GM19193 (cell line): Measurements from ENCODE around the gene PAFAH2.

Experiments
- POLR2A ChIP-seq: IDR thresholded peaks from 4 replicates; pipeline ENCODE4 v1.6.1; 2011; ENCODE audit not compliant: insufficient read depth, insufficient read length; ENCODE audit errors: extremely low read depth

PAFAH2 gene

GRCh38 chr1:25997828-25998761 is at the start of gene PAFAH2:
PAFAH2 (minus strand) TSS chr1:25998063; CDS start chr1:25990816, 7,247 bp downstream.
- peak; percentile 29 for TF ChIP-seq POLR2A

DNA sequence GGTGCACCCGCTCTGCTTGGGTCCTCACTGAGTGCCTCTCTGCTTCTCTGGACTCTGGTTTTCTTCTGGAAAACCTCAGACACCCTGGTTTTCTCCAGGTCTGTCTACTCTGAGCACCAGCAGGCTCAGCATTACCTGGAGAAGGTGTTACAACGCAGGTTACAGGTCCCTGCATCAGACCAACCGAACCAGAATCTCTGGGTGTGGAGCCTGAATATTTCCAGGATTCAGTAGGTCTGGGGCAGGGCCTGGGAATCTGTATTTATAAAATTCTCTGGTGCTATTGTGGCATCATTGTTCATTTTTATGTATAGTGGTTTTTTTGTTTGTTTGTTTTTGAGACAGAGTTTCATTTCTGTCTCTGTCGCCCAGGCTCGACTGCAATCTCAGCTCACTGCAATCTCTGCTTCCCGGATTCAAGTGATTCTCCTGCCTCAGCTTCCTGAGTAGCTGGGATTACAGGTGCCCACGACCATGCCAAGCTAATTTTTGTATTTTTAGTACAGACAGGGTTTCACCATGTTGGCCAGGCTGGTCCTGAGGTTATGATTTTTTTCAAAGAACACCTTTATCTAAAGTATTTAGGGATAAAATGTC is 49.5 kb upstream of the PAFAH2 start:
- TF ChIP-seq POLR2A: no peak

- no peak for TF ChIP-seq POLR2A
Observed at GRCh38 chr1:26046246-26047095, 48.6 kb upstream of the PAFAH2 start.

DNA sequence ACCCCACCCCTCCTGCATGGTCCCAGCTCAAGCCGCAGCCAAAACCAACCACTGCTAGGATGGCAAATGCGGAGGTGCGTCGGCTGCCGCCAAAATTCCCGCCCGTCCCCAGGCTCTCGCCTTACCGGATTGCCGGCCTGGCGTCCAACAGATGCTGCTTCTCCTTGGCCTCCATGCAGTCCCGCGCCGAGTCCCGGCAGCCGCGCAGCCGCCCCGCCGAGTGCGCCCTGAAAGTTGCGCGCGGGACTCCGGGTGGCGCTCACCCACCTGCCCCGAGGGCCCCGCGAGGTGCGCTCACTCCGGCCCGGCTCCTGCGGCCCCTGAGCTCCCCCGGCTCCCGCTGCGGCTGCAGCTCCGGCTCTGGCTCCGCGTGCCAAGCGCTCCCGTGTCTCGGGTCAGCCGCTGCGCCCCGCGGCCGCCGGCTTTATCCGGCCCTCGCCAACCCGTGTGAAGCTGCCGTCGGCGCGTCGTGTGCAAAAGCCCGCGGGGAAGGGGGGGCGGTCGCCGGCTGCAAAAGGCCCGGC is 47.9 kb upstream of the PAFAH2 start, which contains the start of gene SLC30A2:
TSS of gene SLC30A2 (minus strand) at position 397 of the 524 bp plus-strand sequence. CDS start at position 175, 222 bp downstream.
- TF ChIP-seq POLR2A: no peak

DNA sequence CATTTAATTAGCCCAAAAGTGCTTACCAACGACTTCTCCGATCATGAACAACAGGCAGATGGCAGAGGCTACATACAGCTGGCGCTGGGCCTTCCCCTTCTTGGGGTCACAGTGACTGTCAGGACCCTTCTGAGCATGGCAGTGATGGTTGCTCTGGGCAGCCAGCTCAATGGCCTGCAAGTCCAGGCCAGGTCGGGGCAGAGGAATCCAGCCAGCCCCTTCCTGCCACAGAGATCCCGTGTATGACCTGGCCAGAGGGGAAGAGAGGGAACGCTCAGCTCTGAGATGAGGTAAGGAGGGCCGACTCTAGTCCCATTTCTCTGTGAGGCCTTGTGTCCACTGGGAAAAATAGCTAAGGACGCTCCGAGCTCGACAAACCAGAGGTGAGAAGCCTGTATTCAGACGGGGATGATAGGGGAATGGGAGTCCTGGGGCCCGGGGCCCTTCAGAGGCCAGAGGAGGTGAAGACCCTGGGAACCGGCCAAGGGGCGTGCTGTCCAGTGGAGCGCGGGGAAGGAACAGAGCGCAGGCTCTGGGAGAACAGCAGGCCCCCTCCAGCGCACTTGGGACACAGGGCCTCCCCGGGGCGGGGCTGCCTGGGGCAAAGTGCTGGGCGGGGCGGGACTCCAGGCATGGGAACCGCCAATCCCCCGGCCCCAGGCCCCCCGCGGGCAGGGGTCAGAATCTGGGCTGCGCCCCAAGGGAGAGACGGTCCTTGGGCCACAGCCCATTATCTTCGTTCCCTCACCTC is 47.3 kb upstream of the PAFAH2 start:
- TF ChIP-seq POLR2A: no peak

GRCh38 chr1:26044414-26044813 is 46.6 kb upstream of the PAFAH2 start:
- TF ChIP-seq POLR2A: no peak

DNA sequence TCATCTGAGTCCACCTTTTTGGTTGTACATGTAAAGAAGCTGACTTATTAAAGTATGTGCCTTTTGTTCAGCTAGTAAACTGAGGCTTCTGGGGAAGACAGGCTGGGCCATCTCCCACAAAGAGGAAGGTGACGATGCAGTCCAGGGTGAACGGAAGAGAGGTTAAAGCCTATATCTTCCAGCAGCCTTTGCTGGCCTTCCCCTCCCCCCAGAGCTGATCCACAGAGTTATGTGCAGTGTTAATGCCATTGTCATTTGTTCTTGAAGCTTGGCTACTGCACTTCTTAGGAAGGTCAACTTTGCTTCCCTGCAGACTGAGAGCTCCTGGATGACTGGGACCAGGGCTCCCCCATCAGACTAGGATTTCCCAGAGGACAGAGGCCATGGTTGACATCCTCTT is 45.9 kb upstream of the PAFAH2 start:
- no peak for TF ChIP-seq POLR2A

- TF ChIP-seq POLR2A: no peak
Observed at GRCh38 chr1:26041978-26042377, 44.1 kb upstream of the PAFAH2 start.

- no peak for TF ChIP-seq POLR2A
Observed at GRCh38 chr1:26041401-26041800, 43.5 kb upstream of the PAFAH2 start.

DNA sequence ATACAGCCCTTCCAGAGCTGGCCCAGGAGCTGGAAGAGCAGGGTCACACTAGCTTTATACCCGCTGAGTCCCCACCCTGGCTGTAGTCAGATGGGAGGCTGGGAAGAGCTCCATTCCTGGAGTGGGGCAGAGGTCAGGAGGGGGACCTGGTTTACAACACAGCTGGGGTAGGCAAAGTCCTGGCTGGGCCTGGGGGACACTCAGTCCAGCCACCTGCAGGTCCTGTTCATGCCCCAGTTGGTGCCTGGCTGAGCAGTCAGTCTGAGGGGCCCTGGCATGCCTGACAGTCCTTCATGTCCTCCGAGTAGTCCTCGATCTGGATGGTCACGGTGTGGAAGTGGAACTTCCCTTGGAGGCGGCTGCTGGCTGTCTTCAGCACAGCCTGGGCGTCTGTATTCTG is 41.0 kb upstream of the PAFAH2 start:
- TF ChIP-seq POLR2A: no peak

- TF ChIP-seq POLR2A: no peak
Observed at GRCh38 chr1:26038477-26038876, 40.6 kb upstream of the PAFAH2 start.

DNA sequence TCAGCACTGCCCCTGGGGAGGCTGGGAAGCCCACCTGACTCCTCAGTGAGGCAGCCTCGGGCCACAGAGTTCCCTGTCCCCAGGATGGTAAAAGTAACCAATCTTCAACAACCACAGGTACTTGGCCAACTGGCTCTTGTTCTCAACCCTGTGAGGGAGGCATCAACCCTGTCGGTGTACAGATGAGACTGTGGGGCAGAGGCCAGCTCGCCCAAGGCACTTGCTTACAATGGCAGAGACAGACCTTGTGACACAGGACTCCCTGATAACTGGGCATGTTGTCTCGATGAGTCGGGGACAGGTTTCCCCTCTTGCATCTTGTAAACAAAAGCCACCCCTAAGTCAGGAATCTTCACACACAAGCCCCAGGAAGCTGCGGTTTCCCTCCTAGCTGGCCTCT is 40.0 kb upstream of the PAFAH2 start:
- TF ChIP-seq POLR2A: no peak

DNA sequence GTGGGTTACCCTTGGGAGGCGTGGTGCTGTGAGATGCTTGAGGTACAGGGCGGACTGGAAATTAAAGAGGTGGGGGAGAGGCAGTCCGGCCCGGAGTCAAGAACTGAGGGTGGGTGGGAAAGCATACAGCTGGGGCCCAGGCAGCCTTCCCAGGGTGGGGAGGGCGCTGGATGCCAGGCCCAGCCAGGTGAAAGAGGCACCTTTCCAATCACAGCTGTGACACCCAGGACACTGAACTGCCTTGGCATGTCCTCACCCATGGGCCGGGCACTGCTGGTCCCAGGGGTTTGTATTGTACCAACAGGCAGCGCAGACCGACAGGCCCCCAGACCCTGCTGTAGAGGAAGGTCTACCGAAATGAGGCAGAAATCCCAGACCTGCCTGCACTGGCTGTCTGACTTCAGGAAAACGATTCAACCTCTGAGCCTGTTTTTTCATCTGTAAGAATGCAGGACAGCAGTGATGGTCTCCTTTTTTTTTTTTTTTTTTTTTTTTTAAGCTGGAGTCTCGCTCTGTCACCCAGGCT is 39.0 kb upstream of the PAFAH2 start:
- TF ChIP-seq POLR2A: no peak
